Breast epithelium (tissue), 4 donors: Measurements from ENCODE around the gene SPSB3. TPM values are rescaled to one million over a fixed set of nuclear protein-coding genes. Genes with fewer than 3 reads are reported as not detected.

Source experiments
- DNase-seq, 2 donors: peaks; one replicate each; pipeline ENCODE4 v3.0.0-alpha.2; 2019; ENCODE audit warnings: low spot score in 2 of 2
- H3K27ac ChIP-seq, 2 donors: fragments of 200-600 bp; sonication (generic) in 1 of 2; one replicate each; pipeline ENCODE4 v1.5.1; 2016 to 2019; ENCODE audit warnings: mild to moderate bottlenecking in 1 of 2
- H3K27me3 ChIP-seq, 2 donors: fragments of 200-600 bp; sonication (generic) in 1 of 2; one replicate each; pipeline versions ENCODE4 v1.5.1 to v1.6.0; 2017 to 2019; ENCODE audit warnings: control low read depth in 1 of 2, mild to moderate bottlenecking in 1 of 2
- H3K36me3 ChIP-seq: fragments of 200-600 bp; one replicate; pipeline ENCODE4 v1.5.1; 2019
- H3K4me1 ChIP-seq, 2 donors: fragments of 200-600 bp; sonication (generic); one replicate each; pipeline ENCODE4 v1.5.1; 2016 to 2019; ENCODE audit warnings: control low read depth in 1 of 2
- H3K4me3 ChIP-seq, 3 donors: fragments of 200-600 bp; sonication (generic); 1 replicate in 2 of 3; 2 replicates in 1 of 3; pipeline ENCODE4 v1.5.1; 2016 to 2019; ENCODE audit warnings: mild to moderate bottlenecking in 3 of 3, moderate library complexity in 2 of 3
- H3K9me3 ChIP-seq, 2 donors: fragments of 200-600 bp; sonication (generic) in 1 of 2; one replicate each; pipeline ENCODE4 v1.5.1; 2016 to 2019; ENCODE audit warnings: control low read depth in 1 of 2
- CTCF ChIP-seq, 3 donors: fragments of 450-650 bp; IDR thresholded peaks; one replicate each; pipeline ENCODE4 v1.5.1; 2016 to 2017; ENCODE audit warnings: antibody characterized with exemption in 3 of 3, mild to moderate bottlenecking in 3 of 3, moderate library complexity in 3 of 3
- POLR2A ChIP-seq: fragments of 450-650 bp; IDR thresholded peaks from one replicate; pipeline ENCODE4 v1.6.1; 2016; ENCODE audit warnings: antibody characterized with exemption, mild to moderate bottlenecking, moderate library complexity
- POLR2AphosphoS5 ChIP-seq, 3 donors: sonication (generic); formaldehyde crosslinking; IDR thresholded peaks; one replicate each; pipeline ENCODE4 v1.6.1; 2017; ENCODE audit warnings: antibody characterized with exemption in 3 of 3
- intact Hi-C: fragments of 100-400 bp; cut with DNase I; formaldehyde crosslinking; loops from one replicate; pipeline ENCODE4 v1.15.1; 2023; ENCODE audit warnings: low total_unique reads
- total RNA-seq, 3 donors: library from RNA; depleted of rRNA; stranded (reverse); fragments of >200 nt; gene quantifications; one replicate each; pipeline ENCODE4 v1.1.0, GENCODE V29; 2016

SPSB3 gene
- total RNA-seq, 3 donors from 2014 or later: 84.9 to 107 (median 88.5) TPM

- intact Hi-C loops: no loop called here
- H3K9me3 ChIP-seq: no peaks in the 10 kb centered on the region
Measured at GRCh38 chr16:1760911-1761310, 21.5 kb downstream of the SPSB3 start.

GRCh38 chr16:1759511-1759910 is 22.9 kb downstream of the SPSB3 start:
- no peaks in the 10 kb centered on the region for H3K9me3 ChIP-seq
- H3K4me1 ChIP-seq: no peaks in the 10 kb centered on the region
- no peak overlapping the region for H3K27ac ChIP-seq
- intact Hi-C loops: no loop called here
- H3K36me3 ChIP-seq: no peaks in the 10 kb centered on the region
- no peak for DNase-seq
- TF ChIP-seq CTCF (IDR thresholded peaks at IDR 0.05) (no peak), POLR2AphosphoS5 (IDR thresholded peaks at IDR 0.05) (no peak), POLR2A (no peak)
- H3K27me3 ChIP-seq: no peaks in the 10 kb centered on the region
- no peak overlapping the region for H3K4me3 ChIP-seq

More at GRCh38 chr16:1760911-1761310, 21.5 kb downstream of the SPSB3 start:
- no peak overlapping the region for H3K27ac ChIP-seq
- no peaks in the 10 kb centered on the region for H3K27me3 ChIP-seq
- DNase-seq: no peak
- peaks cover 5% of the 10 kb centered on the region for H3K36me3 ChIP-seq
- no peak for TF ChIP-seq POLR2A
- TF ChIP-seq CTCF (IDR thresholded peaks at IDR 0.05): no peak
- TF ChIP-seq POLR2AphosphoS5 (IDR thresholded peaks at IDR 0.05): no peak
- no peak overlapping the region for H3K4me3 ChIP-seq
- no peaks in the 10 kb centered on the region for H3K4me1 ChIP-seq

GRCh38 chr16:1758923-1759322 is 23.4 kb downstream of the SPSB3 start:
- TF ChIP-seq POLR2AphosphoS5 (IDR thresholded peaks at IDR 0.05): no peak
- TF ChIP-seq CTCF (IDR thresholded peaks at IDR 0.05): no peak
- no peak for TF ChIP-seq POLR2A
- Histone ChIP-seq H3K36me3 (no peaks in the 10 kb centered on the region), H3K27me3 (no peaks in the 10 kb centered on the region), H3K27ac (no peak overlapping the region), H3K4me3 (no peak overlapping the region), H3K4me1 (no peaks in the 10 kb centered on the region), H3K9me3 (no peaks in the 10 kb centered on the region)
- intact Hi-C loops: no loop called here
- DNase-seq: no peak

GRCh38 chr16:1757714-1758461 is 24.5 kb downstream of the SPSB3 start:
- Histone ChIP-seq H3K9me3 (no peaks in the 10 kb centered on the region), H3K36me3 (no peaks in the 10 kb centered on the region), H3K4me1 (no peaks in the 10 kb centered on the region), H3K4me3 (no peak overlapping the region), H3K27ac (no peak overlapping the region), H3K27me3 (no peaks in the 10 kb centered on the region)
- intact Hi-C loops: no loop called here
- TF ChIP-seq POLR2AphosphoS5 (IDR thresholded peaks at IDR 0.05): no peak
- TF ChIP-seq CTCF (IDR thresholded peaks at IDR 0.05): no peak
- no peak for TF ChIP-seq POLR2A
- no peak for DNase-seq

- no peaks in the 10 kb centered on the region for H3K36me3 ChIP-seq
- no peak overlapping the region for H3K4me3 ChIP-seq
- no peak for DNase-seq
- intact Hi-C loops: no loop called here
- no peaks in the 10 kb centered on the region for H3K27me3 ChIP-seq
- no peaks in the 10 kb centered on the region for H3K9me3 ChIP-seq
- TF ChIP-seq CTCF (IDR thresholded peaks at IDR 0.05): no peak
- TF ChIP-seq POLR2AphosphoS5 (IDR thresholded peaks at IDR 0.05): no peak
- TF ChIP-seq POLR2A: no peak
- H3K4me1 ChIP-seq: no peaks in the 10 kb centered on the region
- H3K27ac ChIP-seq: no peak overlapping the region
Measured at GRCh38 chr16:1754204-1754603, 28.2 kb downstream of the SPSB3 start.
